ENCODE results near the gene PCDHGA6. TPM values are rescaled to one million over a fixed set of nuclear protein-coding genes. Genes with fewer than 3 reads are reported as not detected.

The PCDHGA6 gene
- total and polyA plus RNA-seq, 2 donors (not counting 1 experiment from before 2014, with no cell fraction given) = 3.9 to 4.8 TPM

- TF ChIP-seq EZH2 (IDR thresholded peaks at IDR 0.05; ENCODE audit: low read length, missing control alignments) (no peak), CTCF (conservative IDR thresholded peaks at IDR 0.05 in 1 of 2, IDR thresholded peaks at IDR 0.05 in 1 of 2; ENCODE audit: low read depth in 1 of 2, low read length in 2 of 2) (no peak)
- H3K9me3 ChIP-seq (ENCODE audit: control insufficient read depth, insufficient read depth, low read depth, low read length) = peaks cover 5% of the 10 kb centered on the region
- no peaks in the 10 kb centered on the region for H3K36me3 ChIP-seq (ENCODE audit: control insufficient read depth, insufficient read depth, low read length)
- H2AFZ ChIP-seq (ENCODE audit: low read length) = no peak overlapping the region
- no peak overlapping the region for H3K9ac ChIP-seq (ENCODE audit: insufficient read depth, low read length)
- H3K4me2 ChIP-seq (ENCODE audit: extremely low read depth, insufficient read depth, low read length) = no peak overlapping the region
- DNase-seq (ENCODE audit: low read depth in 2 of 2) = no peak
- no peak overlapping the region for H3K27ac ChIP-seq (ENCODE audit: insufficient read depth, low read length)
- H3K79me2 ChIP-seq (ENCODE audit: control insufficient read depth, insufficient read depth, low read length) = no peaks in the 10 kb centered on the region
- peak overlapping the region in 1 of 4 experiments; percentile 58 for H3K4me3 ChIP-seq (replicated peaks in 1 of 4; ENCODE audit: control extremely low read depth in 1 of 4, insufficient read depth in 1 of 4, low read depth in 3 of 4, low read length in 4 of 4)
- H3K4me1 ChIP-seq (ENCODE audit: control insufficient read depth, extremely low read depth, insufficient read depth, low read length) = no peaks in the 10 kb centered on the region
- no peaks in the 10 kb centered on the region for H4K20me1 ChIP-seq (ENCODE audit: control insufficient read depth, extremely low read depth, insufficient read depth, low read length)
- peaks cover 29% of the 10 kb centered on the region for H3K27me3 ChIP-seq (ENCODE audit: control insufficient read depth, insufficient read depth, low read length)
These were observed 13.0 kb upstream of the PCDHGA6 start for GRCh38 chr5:141360685-141361084.

GRCh38 chr5:141362719-141363118, 11.0 kb upstream of the PCDHGA6 start:
- no peak overlapping the region for H2AFZ ChIP-seq (ENCODE audit: low read length)
- peaks cover 32% of the 10 kb centered on the region for H3K27me3 ChIP-seq (ENCODE audit: control insufficient read depth, insufficient read depth, low read length)
- no peak overlapping the region for H3K9ac ChIP-seq (ENCODE audit: insufficient read depth, low read length)
- no peak overlapping the region for H3K4me2 ChIP-seq (ENCODE audit: extremely low read depth, insufficient read depth, low read length)
- no peaks in the 10 kb centered on the region for H3K79me2 ChIP-seq (ENCODE audit: control insufficient read depth, insufficient read depth, low read length)
- H3K27ac ChIP-seq (ENCODE audit: insufficient read depth, low read length) = no peak overlapping the region
- H3K4me3 ChIP-seq (replicated peaks in 1 of 4; ENCODE audit: control extremely low read depth in 1 of 4, insufficient read depth in 1 of 4, low read depth in 3 of 4, low read length in 4 of 4) = no peak overlapping the region
- peaks cover 5% of the 10 kb centered on the region for H3K9me3 ChIP-seq (ENCODE audit: control insufficient read depth, insufficient read depth, low read depth, low read length)
- no peak for DNase-seq (ENCODE audit: low read depth in 2 of 2)
- TF ChIP-seq CTCF (conservative IDR thresholded peaks at IDR 0.05 in 1 of 2, IDR thresholded peaks at IDR 0.05 in 1 of 2; ENCODE audit: low read depth in 1 of 2, low read length in 2 of 2) = no peak
- TF ChIP-seq EZH2 (IDR thresholded peaks at IDR 0.05; ENCODE audit: low read length, missing control alignments) = no peak
- H3K36me3 ChIP-seq (ENCODE audit: control insufficient read depth, insufficient read depth, low read length) = no peaks in the 10 kb centered on the region
- H4K20me1 ChIP-seq (ENCODE audit: control insufficient read depth, extremely low read depth, insufficient read depth, low read length) = no peaks in the 10 kb centered on the region
- no peaks in the 10 kb centered on the region for H3K4me1 ChIP-seq (ENCODE audit: control insufficient read depth, extremely low read depth, insufficient read depth, low read length)

GRCh38 chr5:141363952-141364660, 9.6 kb upstream of the PCDHGA6 start, which contains the start of gene PCDHGA5:
PCDHGA5 (plus strand) TSS chr5:141364162; CDS start chr5:141364331, 169 bp downstream.
- peak within 1 kb of the TSS; percentile 10 to 33 (median 24) for H3K4me3 ChIP-seq (replicated peaks in 1 of 4; ENCODE audit: control extremely low read depth in 1 of 4, insufficient read depth in 1 of 4, low read depth in 3 of 4, low read length in 4 of 4)
- no peak within 1 kb of the TSS for H2AFZ ChIP-seq (ENCODE audit: low read length)
- H3K79me2 ChIP-seq (ENCODE audit: control insufficient read depth, insufficient read depth, low read length) = no peaks in the 10 kb centered on the region
- H3K9ac ChIP-seq (ENCODE audit: insufficient read depth, low read length) = no peak within 1 kb of the TSS
- no peaks in the 10 kb centered on the region for H3K4me1 ChIP-seq (ENCODE audit: control insufficient read depth, extremely low read depth, insufficient read depth, low read length)
- peak within 1 kb of the TSS; percentile 64 for H3K4me2 ChIP-seq (ENCODE audit: extremely low read depth, insufficient read depth, low read length)
- no peak within 1 kb of the TSS for H3K27ac ChIP-seq (ENCODE audit: insufficient read depth, low read length)
- H4K20me1 ChIP-seq (ENCODE audit: control insufficient read depth, extremely low read depth, insufficient read depth, low read length) = no peaks in the 10 kb centered on the region
- H3K9me3 ChIP-seq (ENCODE audit: control insufficient read depth, insufficient read depth, low read depth, low read length) = peaks cover 5% of the 10 kb centered on the region
- H3K27me3 ChIP-seq (ENCODE audit: control insufficient read depth, insufficient read depth, low read length) = peaks cover 32% of the 10 kb centered on the region
- TF ChIP-seq CTCF (conservative IDR thresholded peaks at IDR 0.05 in 1 of 2, IDR thresholded peaks at IDR 0.05 in 1 of 2; ENCODE audit: low read depth in 1 of 2, low read length in 2 of 2) = peak; percentile 7 to 17
- peak; percentile 23 for TF ChIP-seq EZH2 (IDR thresholded peaks at IDR 0.05; ENCODE audit: low read length, missing control alignments)
- no peaks in the 10 kb centered on the region for H3K36me3 ChIP-seq (ENCODE audit: control insufficient read depth, insufficient read depth, low read length)
- peak; percentile 20 to 27 for DNase-seq (ENCODE audit: low read depth in 2 of 2)
